GM18868 (cell line): ENCODE results near the gene IFNGR1.
"Not testable (repeated sequence)": the region's sequence is repeated elsewhere in the genome, so short reads cannot be mapped to it uniquely, and the experiment has no call there.

Source experiments
- ATAC-seq: cut with Tn5 transposase; IDR thresholded peaks from one replicate; pipeline ENCODE4 v1.9.1; 2021; ENCODE audit warnings: mild to moderate bottlenecking, moderate library complexity; ENCODE audit not compliant: unreplicated experiment

Gene IFNGR1

DNA sequence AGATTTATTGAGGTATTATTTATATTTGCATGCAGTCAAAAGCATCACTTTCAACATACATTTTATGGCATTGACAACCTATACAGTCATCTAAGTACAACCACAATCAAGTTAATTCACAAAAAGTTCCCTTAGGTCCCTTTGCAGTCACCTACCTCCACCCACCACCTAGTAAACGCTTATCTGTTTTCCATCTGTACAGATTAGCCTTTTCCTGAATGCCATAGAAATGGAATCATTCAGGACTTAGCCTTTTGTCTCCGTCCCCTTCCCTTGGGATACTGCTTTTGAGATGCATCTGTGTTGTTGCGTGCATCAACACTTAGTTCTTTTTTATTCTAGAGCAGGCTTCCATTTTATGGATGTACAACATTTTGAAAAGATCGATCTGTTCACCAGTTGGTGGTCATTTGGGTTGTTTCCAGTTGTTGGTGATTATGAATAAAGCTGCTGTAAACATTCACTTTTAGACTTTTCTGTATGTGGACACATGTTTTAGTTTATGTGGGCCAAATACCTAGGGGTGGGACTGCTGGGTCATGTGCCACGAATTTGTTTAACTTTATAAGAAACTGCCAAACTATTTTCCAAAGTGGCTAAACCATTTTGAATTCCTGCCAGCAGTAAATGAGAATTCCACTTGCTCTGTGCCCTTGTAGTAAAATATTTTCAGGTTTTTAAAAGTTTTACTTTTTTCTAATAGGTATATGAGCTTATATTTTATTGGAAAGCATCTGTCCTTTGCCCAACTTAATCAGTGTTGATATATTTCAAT, 17.6 kb upstream of the IFNGR1 start:
- ATAC-seq, result no peak

DNA sequence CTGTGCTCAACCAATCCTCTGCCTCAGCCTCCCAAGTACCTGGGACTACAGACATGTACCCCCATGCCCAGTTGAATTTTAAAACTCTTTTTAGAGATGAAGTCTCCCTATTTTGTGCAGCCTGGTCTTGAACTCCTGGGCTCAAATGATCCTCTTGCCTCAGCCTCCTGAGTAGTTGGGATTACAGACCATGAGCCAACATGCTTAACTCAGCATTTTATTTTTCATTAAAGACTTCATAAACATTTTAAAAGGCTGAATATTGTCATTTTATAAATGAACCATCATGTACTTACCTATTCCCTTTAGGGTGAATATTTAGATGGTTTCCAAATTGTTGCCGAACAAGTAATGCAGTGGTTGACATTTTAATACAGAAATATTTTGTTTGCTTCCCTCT, 16.5 kb upstream of the IFNGR1 start:
- ATAC-seq, result no peak

DNA sequence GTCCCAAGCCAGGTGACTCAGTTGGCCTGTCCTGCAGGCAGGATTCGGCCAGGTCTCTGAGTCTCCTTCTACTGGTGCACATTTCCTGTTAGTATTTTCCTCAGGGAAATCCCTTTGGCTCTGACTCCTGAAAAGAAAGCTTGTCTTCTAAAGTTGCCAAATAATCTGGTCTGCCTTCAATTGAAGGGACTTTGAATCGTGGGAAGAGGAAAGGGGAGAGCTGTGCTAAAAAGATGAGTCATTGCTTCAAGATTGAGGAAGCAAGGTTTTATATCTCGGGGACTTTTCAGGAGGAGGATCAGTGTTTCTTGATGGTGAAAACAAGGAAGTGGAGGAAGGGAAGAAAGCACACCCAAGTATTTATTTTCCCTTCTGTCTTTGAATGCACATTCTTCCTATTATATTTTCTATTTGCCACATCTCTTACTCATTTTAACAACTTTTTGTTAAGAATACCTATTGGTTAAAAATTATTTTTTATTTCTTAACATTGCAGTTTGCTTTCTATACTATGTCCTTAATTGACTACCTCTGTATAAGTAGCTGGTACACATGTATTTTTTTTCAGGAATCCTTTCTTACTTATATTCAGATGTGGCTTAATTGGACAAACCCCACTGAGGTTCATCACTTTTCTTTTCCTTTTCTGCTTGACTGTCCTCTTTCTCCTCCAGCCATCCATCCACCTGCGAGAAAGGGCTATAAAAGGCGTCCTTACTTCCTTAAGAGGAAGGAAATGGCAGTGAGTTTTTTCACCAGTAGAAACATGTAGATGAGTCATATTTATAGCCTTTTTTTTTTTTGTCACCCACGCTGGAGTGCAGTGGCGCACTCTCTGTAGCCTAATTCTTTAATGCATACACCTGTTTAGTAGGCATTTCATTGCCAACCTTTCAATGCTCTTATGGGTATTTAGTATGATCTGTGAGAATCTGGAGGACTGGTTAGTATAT, 15.0 kb upstream of the IFNGR1 start:
- ATAC-seq, result peak; percentile 76

DNA sequence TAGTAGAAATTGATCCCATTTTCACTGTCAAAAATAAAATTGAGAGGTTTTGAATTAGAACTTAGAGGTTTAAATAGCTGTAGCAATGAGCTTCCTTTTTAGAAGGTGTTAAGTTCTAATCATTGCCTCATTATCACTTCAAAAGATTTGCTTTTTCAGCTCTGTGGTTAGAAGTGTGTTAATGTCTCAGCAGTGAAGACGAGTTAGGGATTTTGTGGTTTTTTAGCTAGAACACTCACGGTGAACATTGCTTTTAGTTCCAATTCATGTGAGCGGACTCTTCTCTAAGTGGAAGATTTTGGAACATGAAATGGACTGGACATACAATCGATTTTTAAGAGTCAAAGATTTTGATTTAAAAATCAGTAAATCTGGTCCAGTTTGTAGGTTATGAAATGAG, 12.7 kb upstream of the IFNGR1 start:
- ATAC-seq, result no peak

DNA sequence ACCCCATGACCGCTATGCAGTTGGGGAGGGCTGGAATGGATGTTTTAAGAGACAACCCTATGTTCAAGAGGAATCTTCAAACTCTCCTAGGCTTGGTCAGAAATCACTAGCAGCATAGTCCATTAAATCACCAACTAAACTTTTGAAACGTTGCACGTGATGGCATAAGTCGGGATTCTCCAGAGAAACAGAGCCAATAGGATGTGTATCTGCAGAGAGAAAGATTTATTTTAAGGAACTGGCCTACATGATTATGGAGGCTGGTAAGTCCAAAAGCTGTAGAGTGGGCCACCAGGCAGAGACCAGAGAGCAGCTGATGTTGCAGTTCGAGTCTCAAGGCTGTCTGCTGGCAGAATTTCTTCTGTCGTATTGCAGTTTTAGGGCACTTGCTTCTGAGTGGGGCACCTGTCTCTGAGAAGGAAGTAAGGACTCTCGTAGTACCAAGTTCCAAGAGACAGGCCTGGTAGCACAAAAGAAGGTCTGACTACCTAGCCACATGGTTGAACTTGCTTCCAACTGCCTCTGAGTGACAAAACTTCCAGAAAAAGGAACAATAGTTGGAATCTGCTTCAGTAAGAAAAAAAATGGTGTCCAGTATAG, 11.9 kb upstream of the IFNGR1 start:
- ATAC-seq, result no peak

DNA sequence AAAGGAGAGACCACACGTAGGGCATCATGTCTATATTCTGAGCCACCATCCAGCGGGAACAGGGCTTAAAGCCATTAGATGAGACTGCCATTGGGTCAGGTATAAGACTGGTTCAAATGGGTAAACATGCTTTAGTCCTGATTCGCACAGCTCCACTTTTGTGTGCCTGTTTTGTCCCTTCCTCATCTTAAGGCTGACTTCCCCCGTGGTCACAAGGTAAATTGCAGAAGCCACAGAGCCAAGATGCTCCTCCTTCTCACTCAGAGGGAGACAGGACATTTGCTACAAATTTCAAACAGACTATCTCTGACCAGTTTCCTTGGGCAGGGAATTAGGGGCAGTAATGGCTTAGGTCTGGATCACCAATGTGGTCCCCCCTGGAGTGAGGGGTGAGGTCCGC, 11.4 kb upstream of the IFNGR1 start:
- no peak for ATAC-seq

DNA sequence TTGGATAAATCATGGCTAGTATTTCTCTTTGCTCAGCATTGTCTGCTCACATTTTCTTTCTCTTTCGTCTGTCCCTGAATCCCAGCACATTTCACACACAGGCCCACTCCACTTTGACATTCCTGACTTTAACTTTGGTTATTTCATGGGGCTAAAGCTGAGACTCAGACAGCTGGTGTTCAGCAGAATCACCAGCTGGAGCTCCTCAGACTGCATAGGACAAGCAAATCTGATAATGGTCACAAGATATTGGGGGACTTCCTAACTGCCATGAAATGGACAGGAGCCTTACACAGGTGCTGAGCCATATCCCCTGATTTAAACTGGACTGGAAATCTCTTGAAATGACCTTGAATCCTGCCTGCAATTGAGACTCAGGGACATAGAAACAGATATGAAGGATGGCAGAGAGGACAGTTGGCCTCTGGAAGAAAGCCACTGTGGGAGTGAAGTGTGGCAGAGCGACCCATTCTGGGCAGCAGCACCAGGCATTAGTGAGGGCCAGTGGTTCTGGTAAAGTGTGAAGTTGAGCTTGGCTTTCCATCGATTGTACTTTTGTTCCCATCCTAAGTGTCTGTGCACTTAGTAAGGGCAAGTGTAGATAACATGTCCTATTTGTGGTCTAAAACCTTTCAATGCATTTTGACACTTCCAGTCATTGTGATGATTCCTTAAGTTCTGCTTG, 10.0 kb upstream of the IFNGR1 start:
- no peak for ATAC-seq

DNA sequence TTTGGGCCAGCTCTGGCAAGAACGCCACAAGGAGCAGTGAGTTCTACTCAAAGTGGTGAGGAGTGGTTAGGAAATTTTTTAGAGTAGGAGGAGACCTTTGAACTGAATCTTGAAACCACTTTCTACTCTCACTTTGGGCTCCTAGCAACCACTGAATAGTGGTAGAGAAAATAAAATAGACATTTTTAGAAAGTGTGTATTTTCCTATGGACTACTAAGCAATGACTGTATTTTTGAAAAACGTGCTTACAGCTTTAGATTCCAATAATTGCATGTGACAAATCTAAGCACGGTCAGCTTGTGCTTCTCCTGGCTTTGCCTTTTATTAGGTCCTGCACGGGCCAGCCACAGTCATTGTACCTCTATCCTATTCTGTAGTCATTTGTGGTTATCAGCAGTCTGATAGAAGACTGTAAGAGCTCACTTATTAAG, 8.7 kb upstream of the IFNGR1 start:
- peak; percentile 43 for ATAC-seq

DNA sequence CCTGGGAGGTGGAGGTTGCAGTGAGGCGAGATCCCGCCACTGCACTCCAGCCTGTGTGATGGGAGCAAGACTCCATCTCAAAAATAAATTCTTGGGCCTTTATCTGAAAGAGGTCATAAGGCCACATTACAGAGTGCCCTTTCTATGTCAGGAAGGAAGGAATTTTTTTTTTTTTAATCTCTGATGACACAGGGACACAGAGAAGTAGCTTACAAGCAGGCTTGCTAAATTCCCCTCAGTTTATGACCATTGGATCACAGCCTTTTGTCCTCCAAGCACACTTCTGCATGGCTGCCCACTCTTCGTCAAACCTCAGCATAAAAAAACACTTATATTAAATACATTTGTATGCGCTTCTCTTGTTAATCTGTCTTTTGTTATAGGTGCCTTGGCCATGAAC, 7.5 kb upstream of the IFNGR1 start:
- no peak for ATAC-seq

DNA sequence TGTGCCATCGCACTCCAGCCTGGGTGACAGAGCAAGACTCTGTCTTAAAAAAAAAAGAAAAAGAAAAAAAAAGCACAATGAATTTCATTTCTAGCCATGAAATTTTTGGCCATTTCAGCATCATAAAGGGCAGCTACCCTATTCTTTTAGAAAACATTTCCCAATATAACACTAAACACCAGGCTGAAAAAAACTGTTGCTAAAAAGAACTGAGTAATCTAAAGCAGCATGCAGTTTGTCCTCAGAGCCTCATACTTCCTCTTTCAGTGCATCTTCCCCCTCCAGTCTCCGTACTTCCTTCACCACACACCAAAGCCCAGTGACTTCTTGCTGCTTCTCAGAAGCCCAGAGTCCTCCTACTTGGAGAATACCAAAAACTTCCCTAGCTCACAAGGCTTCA, 5.6 kb upstream of the IFNGR1 start:
- peak; percentile 53 for ATAC-seq

DNA sequence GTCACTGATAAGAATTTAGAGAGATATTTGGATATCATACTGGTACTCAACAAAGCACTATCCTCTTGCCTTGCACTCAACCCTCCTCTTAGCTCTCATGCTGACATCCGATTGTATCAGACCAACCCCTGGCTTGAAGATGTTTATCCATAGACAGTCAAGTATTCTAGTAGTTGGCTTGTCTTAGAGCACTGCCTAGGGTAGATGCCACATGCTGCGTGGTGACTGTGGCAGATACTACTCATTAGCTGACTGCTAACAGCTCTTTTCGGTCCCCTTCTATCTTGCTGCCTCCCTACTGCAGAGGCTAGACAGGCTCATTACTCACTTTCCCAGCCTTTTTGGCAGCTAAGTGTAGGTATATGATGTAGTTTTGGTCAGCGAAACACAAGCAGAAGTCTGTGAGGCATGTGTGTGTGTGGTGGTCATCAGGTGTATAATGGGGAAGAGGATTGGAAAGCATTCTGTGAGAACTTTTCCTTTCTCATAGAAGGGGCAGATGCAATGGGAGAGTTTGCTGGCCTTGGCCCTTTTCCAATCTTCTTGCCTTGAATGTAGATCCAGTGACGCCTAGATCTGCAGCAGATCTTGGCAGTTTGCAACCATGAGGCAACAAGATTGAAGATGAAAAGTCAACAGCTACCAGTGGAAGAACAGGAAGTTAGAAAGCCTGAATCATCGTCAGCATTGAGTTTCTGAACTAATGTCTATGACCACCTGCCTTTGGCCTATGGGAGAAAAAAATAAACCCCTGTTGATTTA, 4.4 kb upstream of the IFNGR1 start:
- peak; percentile 25 for ATAC-seq

DNA sequence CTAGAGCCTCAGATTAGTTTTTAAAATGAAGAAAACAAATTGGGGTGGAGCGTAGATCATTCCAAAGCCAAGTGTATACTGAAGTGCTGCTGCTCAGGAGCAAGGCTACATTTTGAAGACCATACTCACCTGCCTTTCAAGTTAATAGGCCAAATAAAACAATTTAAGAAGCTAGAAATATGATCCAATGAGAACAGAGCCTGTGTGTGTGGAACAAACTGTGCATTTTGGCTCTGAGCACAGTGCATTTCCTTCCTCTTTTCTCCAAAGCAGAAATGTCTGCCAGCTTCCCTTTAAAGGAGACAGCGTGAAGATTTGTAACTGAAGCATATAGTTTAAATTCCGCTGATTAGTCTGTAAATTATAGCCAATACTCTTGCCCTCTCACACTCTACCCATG, 3.2 kb upstream of the IFNGR1 start:
- ATAC-seq, result no peak

DNA sequence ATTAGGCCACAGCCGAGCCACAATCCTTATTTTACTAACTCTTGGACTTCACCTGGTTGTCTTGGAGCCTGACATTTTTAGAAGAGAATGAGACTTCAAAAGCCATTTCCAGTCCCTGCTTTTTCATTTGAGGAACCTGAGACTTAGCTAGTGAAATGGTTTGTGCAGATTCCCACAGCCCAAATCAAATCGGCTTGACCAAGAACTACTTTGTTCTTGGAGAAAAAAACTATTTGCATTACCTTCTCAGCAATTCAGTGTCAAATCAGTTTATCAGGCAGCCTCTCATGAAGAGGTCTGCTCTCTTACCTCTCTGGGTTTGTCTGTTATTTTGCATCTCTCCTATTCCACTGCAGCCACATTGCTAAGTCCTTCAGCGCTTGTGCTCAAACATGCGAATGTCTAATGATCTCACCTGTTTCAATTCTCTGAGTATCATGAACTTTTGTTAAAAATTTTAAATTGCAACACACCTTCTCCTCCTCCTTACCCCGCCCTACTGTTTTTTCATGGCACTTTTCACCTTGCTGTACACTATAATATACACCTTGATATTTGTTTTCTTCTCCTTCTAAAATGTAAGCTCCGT, 573 bp upstream of the IFNGR1 start:
- ATAC-seq, result peak; percentile 2

DNA sequence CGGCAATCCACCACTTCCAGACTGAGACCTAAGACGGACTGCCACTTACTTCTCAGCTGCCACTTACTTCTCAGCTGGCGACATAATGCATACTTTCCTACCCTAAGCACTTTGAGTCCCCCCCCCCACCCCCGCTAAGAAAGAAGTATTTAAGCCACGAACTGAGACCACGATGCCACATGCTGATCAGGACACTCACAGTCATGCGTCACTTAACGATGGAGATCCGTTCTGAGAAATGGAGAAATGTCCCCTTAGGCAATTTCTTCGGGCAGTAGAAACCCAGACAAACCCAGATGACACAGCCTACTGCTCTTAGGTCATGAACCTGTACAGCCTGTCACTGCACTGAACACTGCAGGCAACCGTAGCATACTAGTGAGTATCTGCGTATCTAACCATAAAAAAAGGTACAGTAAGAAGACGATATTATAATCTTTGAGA, 690 bp downstream of the IFNGR1 start:
- peak; percentile 17 for ATAC-seq

DNA sequence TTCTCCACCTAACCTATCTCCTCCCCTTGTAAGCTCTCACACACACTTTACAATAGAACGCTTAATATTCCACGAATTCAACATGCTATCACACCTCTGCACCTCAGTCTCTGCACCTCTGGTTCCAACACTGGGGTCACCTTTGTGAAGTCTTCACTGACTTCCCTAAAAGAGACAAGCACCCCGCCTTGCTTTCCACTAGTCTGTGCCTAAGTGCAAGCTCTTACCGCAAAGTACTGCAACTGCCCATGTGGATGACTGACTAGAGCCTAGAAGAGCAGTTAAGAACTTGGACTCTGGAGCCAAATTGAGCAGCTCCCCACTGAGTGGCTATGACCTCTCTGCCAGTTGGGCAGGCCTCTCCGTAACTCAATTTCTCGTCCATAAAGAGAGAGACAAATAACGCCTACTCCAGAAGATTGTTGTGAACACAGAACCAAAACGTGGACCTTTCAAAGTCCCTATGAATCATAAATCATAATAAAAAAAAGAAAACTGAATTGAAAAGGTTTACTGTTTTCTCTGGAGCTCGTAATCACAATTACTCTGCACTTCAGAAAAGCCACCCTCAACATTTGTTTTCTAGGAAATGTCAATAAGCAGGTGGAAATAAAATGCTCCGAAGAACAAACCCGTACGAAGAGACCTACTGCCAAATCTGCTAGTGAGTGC, 1.2 kb downstream of the IFNGR1 start:
- no peak for ATAC-seq

DNA sequence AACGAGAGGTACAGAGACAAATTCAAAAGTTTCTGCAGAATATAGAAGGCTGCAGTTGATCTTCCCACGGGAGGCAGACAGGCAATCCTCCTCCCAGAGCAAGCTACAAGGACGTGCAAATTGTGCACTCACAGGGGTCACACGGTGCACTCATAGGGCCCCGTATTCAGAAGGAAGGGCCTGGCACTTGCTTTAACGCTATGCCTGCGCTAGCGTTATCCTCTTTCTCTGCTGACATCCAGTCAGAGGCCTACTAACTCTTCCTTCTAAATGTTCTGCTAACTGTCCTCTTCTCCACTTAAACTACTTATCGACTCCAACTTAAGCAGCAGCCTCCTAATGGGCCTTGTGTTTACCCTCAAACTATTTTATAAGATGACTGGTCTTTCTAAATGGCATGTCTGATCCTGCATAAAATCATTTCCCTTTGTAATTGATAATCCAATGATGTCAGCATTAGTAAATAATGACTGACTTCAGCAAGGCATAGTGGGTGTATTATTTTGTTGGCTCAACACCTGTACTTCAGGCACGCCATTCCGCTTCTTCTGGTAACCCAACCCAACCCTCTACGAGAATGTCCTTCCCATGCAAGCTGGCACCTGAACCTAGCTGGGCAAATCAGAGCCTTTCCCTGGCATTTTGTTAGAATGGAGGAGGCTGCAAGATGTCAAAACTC, 2.2 kb downstream of the IFNGR1 start:
- ATAC-seq, result no peak

DNA sequence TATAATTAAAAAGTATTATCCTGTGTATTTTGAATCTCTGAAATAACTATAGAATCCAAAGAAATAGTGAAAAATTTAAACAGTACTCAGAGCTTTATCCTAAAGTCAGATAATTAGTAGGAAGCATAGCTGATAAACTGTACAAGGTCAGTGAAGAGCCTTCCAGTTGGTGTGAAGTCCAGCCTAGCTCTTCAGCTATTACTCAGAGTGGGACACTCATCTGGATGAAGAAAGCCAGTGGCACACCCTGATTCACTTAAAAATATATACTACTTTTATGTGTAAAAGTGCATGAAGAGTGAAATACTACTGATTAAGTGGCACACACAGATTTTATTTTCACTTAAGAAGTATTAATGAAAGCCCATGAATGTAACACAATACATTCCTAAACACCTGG, 3.1 kb downstream of the IFNGR1 start:
- ATAC-seq, result no peak

DNA sequence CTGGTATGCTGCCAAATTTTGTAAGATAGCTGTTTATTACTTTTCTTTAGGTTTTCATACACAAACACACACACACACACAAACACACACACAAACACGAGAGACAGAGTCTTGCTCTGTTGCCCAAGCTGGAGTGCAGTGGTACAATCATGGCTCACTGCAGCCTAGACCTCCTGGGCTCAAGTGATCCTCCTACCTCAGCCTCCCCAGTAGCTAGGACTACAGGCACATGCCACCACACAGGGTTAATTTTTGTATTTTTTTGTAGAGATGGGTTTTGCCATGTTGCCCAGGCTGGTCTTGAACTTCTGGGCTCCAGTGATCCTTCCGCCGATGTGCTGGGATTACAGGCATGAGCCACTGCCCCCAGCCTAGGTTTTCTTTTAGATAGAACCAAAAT, 3.6 kb downstream of the IFNGR1 start:
- not testable (repeated sequence) for ATAC-seq

DNA sequence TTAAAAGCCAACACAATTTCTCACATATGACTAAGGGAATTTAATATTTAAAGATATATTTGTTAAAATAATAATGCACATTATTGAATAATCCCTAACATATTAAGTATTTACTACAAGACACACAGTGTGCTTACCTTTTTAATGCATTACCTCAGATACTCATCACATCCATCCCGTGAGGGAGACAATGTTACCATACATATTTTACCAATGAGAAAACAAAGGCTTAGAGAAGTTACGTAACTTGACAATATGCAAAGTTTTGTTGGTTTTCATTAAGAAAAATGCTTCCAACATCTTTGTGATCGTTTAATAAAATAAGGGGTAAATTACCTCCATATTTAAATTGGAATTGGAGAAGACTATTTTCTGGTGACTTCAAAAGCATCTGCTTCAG, 4.3 kb downstream of the IFNGR1 start:
- ATAC-seq, result no peak
